T follicular helper cell (primary cell): Measurements from ENCODE around the gene MYO5B.
"Not testable (repeated sequence)": the region's sequence is repeated elsewhere in the genome, so short reads cannot be mapped to it uniquely, and the experiment has no call there.

Experiments used
- DNase-seq: peaks from one replicate; pipeline ENCODE4 v3.0.0-alpha.2; 2020; ENCODE audit warnings: low read depth

Gene MYO5B

GRCh38 chr18:49835405-49835804, 359.5 kb downstream of the MYO5B start:
- DNase-seq = no peak

- DNase-seq = no peak
Measured at GRCh38 chr18:49834258-49834657, 360.7 kb downstream of the MYO5B start.

- DNase-seq = no peak
Measured at GRCh38 chr18:49833814-49834213, 361.1 kb downstream of the MYO5B start.

GRCh38 chr18:49832221-49832647, 362.7 kb downstream of the MYO5B start:
- DNase-seq = no peak

GRCh38 chr18:49827996-49828395, 367.0 kb downstream of the MYO5B start:
- no peak for DNase-seq

GRCh38 chr18:49819823-49820671, 374.9 kb downstream of the MYO5B start:
- peak; percentile 20 for DNase-seq

- DNase-seq = no peak
Measured at GRCh38 chr18:49819071-49819662, 375.8 kb downstream of the MYO5B start.

GRCh38 chr18:49817947-49818346, 377.0 kb downstream of the MYO5B start:
- no peak for DNase-seq

- no peak for DNase-seq
Measured at GRCh38 chr18:49815927-49816326, 379.0 kb downstream of the MYO5B start.

- no peak for DNase-seq
Measured at GRCh38 chr18:49814147-49814499, 380.8 kb downstream of the MYO5B start.

- peak; percentile 59 for DNase-seq
Measured at GRCh38 chr18:49813319-49814146, 381.4 kb downstream of the MYO5B start, which contains the start of gene ACAA2. TSS of gene ACAA2 (minus strand) at chr18:49813533. CDS start at chr18:49813484, 49 bp downstream.

GRCh38 chr18:49813069-49813318, 382.0 kb downstream of the MYO5B start:
- DNase-seq = no peak

GRCh38 chr18:49812286-49813068, 382.5 kb downstream of the MYO5B start:
- DNase-seq = no peak

- no peak for DNase-seq
Measured at GRCh38 chr18:49811151-49811938, 383.6 kb downstream of the MYO5B start.

- not testable (repeated sequence) for DNase-seq
Measured at GRCh38 chr18:49808553-49809191, 386.3 kb downstream of the MYO5B start.

- DNase-seq = no peak
Measured at GRCh38 chr18:49804096-49804495, 390.9 kb downstream of the MYO5B start.

GRCh38 chr18:49802623-49803022, 392.3 kb downstream of the MYO5B start:
- no peak for DNase-seq

- DNase-seq = not testable (repeated sequence)
Measured at GRCh38 chr18:49800491-49800890, 394.5 kb downstream of the MYO5B start.

- DNase-seq = not testable (repeated sequence)
Measured at GRCh38 chr18:49799806-49800205, 395.1 kb downstream of the MYO5B start.

GRCh38 chr18:49798001-49798400, 396.9 kb downstream of the MYO5B start:
- no peak for DNase-seq
